GM18867 (cell line): Measurements from ENCODE around the gene DCHS1.
"Not testable (repeated sequence)": the region's sequence is repeated elsewhere in the genome, so short reads cannot be mapped to it uniquely, and the experiment has no call there.

Source experiments
- ATAC-seq: cut with Tn5 transposase; IDR thresholded peaks from one replicate; pipeline ENCODE4 v1.9.1; 2021; ENCODE audit warnings: mild to moderate bottlenecking, moderate library complexity; ENCODE audit not compliant: unreplicated experiment

The DCHS1 gene

DNA sequence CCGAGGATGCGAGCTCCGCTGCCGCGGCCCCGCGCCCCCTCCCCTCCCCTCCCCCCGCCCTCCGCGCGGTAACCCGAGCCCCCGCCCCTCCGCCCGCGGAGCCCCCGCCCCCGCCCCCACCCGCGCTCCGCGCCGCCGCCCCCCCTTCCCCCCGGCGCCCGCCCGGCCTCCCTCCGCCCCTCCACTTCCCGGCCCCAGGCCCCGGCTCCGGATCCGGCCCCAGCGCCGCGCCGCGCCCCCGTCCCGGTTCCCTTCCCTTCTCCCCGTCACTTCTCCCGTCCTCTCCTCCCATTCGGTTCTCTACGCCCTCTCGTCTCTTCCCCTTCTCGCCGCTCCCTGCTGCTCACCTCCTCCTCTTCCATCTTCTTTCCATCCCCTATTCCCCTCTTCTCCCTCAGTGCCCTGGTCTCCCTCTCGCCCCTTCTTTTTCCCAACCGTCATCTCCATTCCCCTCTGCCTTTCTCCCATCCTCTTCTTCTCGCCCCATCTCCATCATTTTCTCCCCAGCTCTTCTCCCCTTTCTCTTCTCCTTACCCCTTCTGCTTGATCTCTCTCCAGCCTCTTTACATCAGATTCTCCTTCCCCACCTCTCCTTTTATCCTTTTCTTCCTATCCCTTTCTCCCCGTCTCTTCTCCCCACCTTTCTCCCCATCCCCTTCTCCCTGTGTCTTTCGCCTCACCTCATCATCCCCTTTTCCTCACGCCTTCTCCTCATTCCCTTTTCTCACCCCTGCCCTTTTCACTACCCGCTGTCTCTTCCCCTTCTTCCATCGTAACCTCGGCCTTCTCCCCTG, at the start of gene DCHS1:
Gene DCHS1 (minus strand): TSS at position 20 of the 794 bp plus-strand sequence. CDS start 14,196 bp downstream, outside the sequence.
- no peak for ATAC-seq

- ATAC-seq = no peak
These were observed 47.8 kb upstream of the DCHS1 start for GRCh38 chr11:6703247-6704063.

DNA sequence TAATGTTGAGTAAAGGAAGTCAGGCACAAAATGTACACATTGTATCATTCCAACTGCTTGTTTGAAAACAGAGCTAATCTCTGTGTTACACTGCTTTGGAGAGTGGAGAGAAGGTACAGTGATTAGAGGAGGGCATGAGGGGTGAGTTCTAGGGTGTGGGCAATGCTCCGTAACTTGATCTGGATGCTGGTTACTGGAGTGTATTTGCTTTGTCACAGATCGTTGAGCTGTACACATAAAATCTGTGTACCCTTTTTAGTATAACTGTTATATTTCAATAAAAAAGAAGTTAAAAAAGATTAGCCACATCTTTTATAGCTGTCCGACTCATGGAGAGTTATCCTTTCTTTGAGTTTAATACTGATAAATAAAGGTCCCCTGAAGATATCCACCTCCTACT, 46.3 kb upstream of the DCHS1 start:
- not testable (repeated sequence) for ATAC-seq

DNA sequence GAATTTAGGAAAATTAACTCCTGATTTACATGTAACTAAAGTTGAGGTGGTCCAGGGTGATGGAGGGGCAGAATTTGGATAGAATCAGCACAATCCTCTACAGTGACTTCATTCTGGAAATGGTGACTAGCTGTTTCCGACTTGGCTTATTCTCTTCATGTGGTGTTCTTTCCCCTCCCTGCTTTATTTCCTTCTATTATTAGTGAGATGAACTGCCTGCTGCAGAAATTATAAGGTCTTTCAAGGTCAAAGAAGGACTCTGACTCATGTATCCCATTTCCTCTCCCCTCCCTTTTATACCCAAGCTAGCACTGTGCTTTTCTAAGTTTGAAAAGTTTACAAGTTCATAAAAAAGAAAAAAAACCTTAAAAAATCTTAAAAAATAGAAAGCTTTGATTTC, 39.8 kb upstream of the DCHS1 start:
- ATAC-seq = no peak

DNA sequence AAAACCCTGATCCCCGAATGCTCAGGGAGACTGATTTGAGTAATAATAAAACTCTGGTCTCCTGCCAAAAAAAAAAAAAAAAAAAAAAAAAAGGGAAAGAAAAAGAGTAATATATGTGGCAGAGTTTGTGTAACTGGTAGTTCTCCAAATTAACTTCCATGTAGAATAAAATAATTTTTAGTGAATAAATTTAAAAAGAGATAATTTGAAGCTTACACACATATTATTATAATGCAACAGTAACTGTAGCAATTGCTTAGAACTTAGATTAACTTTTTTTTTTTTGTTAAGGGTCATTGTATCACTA, 38.6 kb upstream of the DCHS1 start:
- no peak for ATAC-seq

GRCh38 chr11:6693342-6694228, 38.0 kb upstream of the DCHS1 start:
- no peak for ATAC-seq

- ATAC-seq = no peak
These were observed 36.5 kb upstream of the DCHS1 start for GRCh38 chr11:6692128-6692527.

DNA sequence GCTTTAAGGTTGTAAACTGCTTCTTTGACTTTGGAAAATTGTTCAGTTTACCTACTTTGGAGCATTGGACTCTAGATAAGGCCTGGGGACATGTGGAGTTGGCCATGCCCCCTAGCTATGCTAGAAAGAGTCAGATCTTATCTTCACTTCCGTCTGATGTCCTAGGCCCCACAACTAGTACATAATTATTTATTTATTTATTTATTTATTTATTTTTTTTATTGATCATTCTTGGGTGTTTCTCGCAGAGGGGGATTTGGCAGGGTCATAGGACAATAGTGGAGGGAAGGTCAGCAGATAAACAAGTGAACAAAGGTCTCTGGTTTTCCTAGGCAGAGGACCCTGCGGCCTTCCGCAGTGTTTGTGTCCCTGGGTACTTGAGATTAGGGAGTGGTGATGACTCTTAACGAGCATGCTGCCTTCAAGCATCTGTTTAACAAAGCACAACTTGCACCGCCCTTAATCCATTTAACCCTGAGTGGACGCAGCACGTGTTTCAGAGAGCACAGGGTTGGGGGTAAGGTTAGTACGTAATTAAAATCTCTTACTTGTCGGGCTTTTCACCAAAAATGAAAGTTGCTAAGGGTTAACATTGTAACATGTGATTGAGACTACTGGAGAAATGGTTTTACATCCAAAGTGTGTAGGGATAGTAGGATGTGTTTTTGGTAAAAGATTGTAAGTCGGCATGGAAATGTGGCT, 35.0 kb upstream of the DCHS1 start:
- not testable (repeated sequence) for ATAC-seq

DNA sequence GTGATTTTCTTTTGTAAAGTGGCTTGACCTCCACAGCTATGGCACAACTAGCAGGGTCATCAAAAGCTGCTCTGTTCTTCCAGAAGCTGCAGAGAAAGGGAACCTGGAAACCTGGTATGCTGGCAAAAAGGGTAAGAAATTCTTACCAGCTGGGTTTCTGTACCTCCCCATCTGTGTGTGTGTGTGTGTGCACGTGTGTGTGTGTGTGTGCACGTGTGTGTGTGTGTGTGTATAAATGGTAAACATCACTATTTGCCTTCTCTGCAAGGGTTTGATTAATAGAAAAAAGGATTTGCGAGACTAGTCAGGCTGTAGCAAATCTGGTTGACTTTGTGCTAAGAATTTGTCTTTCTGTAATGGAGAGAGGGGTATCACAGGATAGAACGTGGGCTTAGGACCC, 32.3 kb upstream of the DCHS1 start:
- no peak for ATAC-seq

DNA sequence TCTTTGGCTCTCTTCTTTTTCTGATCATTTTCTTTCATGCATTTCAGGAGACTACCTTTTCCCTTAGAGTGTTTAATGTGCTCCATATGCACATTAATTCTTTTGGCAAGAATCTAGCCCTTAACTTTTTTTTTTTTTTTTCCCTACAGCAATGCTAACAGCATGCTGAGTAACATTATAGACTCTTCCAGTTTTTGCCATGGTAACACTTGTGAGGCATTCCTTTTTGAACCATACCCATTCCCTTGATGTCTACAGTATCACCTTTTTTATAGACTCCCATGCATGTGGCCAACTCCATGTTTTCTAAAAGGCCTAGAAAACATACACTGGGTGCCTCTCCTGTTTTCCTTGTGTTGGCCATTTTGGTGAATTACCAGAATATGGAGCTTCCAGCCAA, 30.4 kb upstream of the DCHS1 start:
- ATAC-seq = no peak

DNA sequence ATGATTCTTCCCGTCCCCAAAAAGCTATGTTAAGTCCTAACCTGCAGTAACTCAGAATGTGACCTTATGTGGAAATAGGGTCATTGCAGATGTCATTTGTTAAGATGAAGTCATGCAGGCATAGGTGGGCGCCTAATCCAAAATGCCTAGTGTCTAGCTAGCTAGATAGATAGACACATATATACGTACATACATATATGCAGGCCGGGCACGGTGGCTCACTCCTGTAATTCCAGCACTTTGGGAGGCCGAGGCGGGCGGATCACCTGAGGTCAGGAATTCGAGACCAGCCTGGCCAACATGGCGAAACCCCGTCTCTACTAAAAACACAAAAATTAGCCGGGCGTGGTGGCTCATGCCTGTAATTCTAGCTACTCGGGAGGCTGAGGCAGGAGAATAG, 28.5 kb upstream of the DCHS1 start:
- ATAC-seq = not testable (repeated sequence)

- peak; percentile 90 for ATAC-seq
These were observed 27.6 kb upstream of the DCHS1 start, which contains the start of gene MRPL17 for GRCh38 chr11:6682936-6683861. Gene MRPL17, minus strand, starts transcription at chr11:6683340. Its CDS starts 44 bp downstream, at chr11:6683296.

GRCh38 chr11:6682591-6682935, 27.0 kb upstream of the DCHS1 start:
- ATAC-seq = peak; percentile 1

DNA sequence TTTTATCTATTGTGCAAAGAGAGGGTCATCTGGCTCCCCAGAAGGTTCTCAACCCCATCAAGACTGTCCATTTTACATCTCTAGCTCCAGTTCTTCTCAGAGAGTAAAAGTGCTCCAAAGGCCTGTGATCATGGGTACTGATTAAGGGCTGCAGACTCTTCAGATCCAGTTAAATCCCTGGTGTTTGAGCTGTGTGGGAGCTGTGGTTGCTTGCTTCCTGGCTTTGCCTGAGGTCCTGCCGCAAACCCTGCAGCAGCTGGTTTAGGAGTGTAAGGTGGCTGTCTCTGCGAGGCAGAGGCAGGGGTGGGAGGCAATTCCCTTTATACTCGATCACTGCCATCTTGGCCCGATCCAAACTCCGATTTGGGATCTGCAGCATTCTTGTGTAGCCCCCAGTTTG, 26.3 kb upstream of the DCHS1 start:
- ATAC-seq = no peak

GRCh38 chr11:6681505-6681904, 25.9 kb upstream of the DCHS1 start:
- ATAC-seq = no peak

- no peak for ATAC-seq
These were observed 21.4 kb upstream of the DCHS1 start for GRCh38 chr11:6677018-6677417.

GRCh38 chr11:6674862-6675261, 19.3 kb upstream of the DCHS1 start:
- no peak for ATAC-seq

DNA sequence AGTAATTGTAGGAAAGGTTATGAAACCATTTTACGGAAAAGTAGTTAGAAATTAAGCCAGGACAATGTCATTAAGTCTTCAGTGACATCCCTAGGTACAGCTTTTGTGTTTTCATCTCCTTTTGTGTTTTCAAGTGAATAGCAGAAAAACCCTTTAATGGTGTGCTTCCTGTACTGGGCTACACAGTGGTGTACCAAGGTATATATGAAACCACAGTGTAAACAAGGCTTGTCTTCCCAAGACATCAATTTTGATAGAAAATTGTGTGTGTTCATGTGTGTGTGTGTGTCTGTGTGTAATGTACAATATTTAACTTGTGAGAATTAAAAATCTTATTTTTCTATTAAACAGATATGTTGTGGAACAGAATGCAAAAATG, 18.6 kb upstream of the DCHS1 start:
- no peak for ATAC-seq

- no peak for ATAC-seq
These were observed 18.1 kb upstream of the DCHS1 start for GRCh38 chr11:6673523-6674218.
